ENCODE data around the gene TYRP1.
"Not testable (repeated sequence)": the region's sequence is repeated elsewhere in the genome, so short reads cannot be mapped to it uniquely, and the experiment has no call there.

The TYRP1 gene, protein sequence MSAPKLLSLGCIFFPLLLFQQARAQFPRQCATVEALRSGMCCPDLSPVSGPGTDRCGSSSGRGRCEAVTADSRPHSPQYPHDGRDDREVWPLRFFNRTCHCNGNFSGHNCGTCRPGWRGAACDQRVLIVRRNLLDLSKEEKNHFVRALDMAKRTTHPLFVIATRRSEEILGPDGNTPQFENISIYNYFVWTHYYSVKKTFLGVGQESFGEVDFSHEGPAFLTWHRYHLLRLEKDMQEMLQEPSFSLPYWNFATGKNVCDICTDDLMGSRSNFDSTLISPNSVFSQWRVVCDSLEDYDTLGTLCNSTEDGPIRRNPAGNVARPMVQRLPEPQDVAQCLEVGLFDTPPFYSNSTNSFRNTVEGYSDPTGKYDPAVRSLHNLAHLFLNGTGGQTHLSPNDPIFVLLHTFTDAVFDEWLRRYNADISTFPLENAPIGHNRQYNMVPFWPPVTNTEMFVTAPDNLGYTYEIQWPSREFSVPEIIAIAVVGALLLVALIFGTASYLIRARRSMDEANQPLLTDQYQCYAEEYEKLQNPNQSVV

GRCh38 chr9:12693141-12693540 is at the start of gene TYRP1:
TYRP1 (plus strand) TSS chr9:12693385; CDS start chr9:12693997, 612 bp downstream.
- DNase-seq, result no peak

GRCh38 chr9:12643686-12644085 is 49.5 kb upstream of the TYRP1 start:
- no peak for DNase-seq

DNA sequence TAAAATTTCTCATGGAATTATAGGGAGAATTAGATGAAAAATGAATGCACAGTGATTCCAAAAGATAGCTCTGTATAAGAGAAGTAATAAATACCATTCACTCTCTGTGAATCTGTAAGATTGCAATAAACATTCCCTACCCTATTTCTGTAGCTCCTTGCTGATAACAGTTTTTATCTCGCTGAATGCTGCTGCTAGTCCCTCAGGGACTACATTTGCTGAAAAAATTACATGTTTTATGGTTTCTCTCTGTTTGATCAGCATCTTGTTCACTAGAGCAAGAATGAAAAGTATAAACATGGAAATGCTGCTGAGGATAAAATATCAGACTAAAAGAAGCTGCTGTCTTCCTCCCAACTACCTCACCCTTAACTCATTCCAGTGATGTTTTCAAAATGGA is 44.3 kb upstream of the TYRP1 start:
- DNase-seq, result no peak

GRCh38 chr9:12651125-12651524 is 42.1 kb upstream of the TYRP1 start:
- no peak for DNase-seq

- no peak for DNase-seq
Measured at GRCh38 chr9:12652973-12653372, 40.2 kb upstream of the TYRP1 start.

DNA sequence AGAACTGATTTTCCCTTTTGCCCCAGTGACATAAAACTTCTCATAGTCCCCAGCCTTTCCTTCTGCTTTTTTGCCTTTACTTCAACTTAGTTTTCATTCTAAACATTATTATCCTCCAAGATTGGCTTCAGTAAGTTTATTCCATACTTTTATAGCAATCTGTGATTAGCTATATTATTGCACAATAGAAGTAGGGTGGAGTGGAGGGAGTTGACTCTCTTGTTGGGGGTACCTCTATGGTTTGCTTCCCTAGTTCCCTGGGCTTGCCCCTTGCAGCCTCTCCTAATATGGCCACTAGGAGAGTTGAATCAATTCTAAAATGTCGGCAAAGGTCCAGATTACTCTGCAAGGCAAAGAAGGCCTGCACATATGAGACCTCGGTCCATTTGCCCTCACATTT is 36.4 kb upstream of the TYRP1 start:
- DNase-seq, result no peak

DNA sequence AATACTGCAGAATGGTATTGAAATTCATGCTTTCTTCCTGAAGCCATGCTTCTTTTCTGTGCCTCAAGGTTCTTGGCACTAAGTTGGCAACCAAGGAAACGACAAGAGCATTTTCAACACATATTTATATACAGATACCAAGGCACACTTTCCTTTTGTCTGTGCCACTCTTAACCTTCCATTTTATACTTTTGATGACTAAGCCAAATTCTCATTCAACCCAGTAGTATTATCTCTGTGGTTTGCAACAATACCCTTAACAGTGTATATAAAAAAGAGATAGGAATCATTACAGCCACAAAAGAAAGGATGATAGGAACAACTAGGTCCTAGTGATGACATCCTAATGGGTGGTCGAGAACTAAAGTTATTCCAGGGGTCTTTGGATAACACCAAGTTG is 36.0 kb upstream of the TYRP1 start:
- no peak for DNase-seq

DNA sequence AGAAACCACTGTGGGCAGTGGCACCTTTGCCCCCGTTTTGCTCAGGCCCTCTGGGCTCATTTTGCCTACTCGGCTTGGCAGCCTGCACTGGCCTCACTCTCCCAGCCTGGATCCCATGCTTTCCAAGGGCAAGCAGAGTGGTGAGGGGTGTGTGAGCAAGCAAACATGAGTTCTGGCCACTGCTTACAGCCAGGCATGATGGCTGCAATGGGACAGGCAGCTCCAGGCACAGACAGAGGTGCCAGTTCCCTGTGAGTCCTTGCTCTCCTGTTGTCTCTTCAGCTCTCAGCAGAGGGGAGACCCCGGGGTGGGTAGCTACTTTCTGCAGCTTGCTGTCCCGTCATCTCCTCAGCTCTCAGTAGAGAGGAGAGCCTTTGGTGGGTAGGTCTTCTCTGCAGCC is 35.2 kb upstream of the TYRP1 start:
- no peak for DNase-seq

- no peak for DNase-seq
Measured at GRCh38 chr9:12658531-12659209, 34.5 kb upstream of the TYRP1 start.

DNA sequence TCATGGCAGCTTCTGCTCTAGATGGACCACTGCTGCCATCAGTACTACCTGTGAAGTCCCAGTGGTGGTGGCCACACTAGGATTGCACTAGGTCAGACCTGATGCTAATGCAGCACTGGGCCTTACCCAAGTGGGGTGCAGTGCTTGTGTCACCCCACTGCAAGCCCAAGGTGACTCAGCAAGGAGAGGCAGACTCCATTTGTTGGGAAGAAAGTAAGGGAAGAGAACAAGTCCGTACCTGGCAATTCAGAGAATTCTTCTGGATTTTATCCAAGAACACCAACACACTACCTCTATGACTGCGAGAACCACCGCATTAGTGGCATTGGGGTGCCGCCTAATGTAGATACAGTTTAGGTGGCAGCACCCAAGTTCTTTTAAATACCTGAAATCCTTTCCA is 34.0 kb upstream of the TYRP1 start:
- DNase-seq, result no peak

- no peak for DNase-seq
Measured at GRCh38 chr9:12666813-12667212, 26.4 kb upstream of the TYRP1 start.

DNA sequence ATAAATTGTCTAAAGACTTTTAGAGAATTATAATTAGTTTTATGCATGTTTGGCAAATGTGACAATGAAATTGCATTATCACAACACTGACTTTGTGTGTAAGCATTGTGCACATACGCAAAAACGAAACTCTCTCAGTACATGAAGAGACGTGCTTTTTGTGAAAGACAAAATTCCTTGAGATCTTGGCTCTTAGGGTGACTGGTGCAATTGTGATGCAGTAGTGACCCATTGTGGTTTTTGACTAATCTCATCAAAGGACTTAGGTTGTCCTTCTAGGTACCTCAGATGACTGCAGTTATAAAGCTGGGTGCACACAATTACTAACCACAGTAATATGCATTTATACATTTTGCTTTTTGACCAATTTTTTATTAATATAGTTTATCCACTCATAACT is 25.3 kb upstream of the TYRP1 start:
- DNase-seq, result no peak

DNA sequence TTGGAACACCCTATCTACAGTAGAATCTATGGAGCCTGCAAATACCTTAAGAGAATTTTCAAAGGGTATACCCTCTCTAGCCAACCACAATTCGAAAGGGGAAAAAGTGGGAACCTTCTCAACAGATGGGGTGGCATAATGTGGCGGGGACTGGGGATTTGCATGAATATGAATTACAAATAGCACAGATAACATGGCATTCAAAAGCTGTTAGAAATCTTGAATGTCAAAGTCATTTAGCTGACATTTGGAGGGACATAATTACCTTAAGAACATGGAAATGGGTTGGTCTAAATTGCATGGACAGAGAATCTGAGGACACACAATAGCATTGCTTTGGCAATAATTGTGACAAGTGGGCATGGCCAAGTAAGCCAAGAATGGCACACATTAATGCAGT is 23.2 kb upstream of the TYRP1 start:
- no peak for DNase-seq

DNA sequence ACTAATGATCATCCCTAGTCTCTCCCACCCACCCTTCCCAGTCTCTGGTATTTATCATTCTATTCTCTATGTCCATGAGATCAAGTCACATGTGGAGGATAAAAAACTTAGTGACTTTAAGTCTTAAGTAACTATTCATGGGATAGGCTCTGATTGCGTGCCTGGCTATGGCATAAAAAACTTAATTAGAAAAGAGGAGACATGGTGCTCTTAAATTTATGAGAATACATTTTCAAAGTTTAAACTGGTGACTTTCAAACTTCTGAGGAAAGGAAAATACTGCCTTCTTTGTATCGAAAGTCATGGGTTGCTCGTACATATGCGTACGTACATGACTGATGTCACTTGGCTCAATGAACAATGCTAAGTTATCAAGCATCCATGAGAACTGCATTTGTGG is 18.2 kb upstream of the TYRP1 start:
- no peak for DNase-seq

DNA sequence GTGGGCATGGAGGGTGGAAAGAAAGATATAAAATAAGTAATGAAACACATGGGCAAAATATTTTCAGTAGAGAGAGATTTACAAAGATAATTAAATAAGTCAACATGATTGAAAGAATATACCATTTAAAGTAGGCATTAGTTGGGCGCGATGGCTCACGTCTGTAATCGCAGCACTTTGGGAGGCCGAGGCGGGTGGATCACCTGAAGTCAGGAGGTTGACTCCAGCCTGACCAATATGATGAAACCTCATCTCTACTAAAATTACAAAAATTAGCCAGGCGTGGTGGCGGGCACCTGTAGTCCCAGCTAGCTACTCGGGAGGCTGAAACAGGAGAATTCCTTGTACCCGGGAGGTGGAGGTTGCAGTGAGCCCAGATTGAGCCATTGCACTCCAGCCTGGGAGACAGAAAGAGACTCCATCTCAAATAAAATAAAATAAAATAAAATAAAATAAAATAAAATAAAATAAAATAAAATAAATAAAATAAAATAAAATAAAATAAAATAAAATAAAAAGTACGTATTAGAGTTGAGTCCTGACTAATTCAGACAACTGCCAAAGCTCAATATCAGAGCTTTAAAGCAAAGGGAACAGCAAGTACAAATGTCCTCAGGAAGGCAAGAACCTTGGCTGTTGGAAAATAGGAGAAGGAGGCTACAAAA is 15.6 kb upstream of the TYRP1 start:
- DNase-seq, result not testable (repeated sequence)

DNA sequence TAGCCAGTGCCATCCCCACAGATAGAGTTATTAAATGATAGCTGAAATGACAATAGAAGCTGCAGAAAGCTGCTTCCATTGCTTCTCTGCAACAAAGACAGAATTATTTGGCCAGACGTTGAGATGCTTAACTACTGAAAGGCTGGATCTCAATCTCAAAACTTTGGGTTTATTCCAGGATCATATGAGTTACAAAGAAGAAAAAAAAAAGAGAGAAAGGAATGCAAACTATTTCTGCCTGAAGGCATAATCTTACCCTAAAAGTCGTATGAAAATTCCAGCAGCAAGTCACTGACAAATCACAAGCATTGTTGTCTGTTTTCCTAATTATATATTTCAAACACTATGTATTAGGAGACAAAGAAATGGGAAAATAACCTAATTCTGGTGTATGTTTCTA is 12.8 kb upstream of the TYRP1 start:
- no peak for DNase-seq

DNA sequence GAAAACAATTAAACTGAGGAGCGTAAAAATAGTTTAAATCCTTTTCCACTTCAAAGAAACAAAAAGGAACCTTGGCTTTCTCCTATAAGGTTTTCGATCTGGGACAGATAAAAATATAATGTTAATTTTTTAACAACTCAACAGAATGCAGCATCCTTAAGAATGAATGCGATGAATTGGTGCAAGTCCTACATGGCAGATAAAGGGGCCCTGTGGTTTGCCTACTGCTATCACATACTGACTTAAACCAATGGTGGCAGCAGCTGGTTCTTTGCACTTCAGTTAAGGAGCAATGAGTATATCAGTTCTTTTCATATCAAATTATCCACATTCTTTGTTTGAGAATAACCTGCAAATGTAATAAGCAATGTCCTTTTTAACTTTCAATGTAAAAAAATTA is 12.4 kb upstream of the TYRP1 start:
- DNase-seq, result no peak

DNA sequence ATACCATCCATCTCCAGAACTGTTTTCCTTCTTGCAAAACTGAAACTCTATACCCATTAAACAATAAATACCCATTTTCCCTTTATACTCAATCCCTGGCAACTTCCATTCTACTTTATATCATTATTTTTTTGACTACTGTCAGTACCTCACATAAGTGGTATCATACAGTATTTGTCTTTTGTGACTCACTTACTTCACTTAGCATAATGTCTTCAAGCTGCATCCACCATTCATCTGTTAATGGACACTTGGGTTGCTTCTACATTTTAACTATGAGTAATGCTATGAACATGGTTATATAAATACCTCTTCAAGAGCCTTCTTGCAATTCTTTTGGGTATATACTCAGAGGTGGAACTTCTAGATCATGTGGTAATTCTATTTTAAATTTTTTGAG is 11.6 kb upstream of the TYRP1 start:
- DNase-seq, result no peak

DNA sequence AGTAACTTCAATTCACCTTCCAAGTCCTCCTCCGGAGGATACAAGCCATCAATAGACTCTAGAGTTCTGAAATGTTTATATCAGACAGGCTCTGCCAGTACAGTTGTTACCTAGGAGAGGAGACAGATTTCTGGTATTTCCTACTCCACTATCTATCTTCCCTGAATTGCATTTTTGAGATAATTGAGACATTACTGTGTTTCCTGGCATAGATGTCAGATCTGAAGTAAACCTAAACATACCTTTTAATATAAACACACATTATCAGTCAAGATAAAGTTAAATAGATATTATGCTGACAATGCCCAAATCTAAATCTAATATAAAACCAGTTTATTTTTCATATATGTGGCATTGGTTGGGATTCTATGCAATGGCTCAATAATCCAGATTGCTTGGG is 8.2 kb upstream of the TYRP1 start:
- no peak for DNase-seq

GRCh38 chr9:12689233-12689632 is 4.0 kb upstream of the TYRP1 start:
- DNase-seq, result no peak

DNA sequence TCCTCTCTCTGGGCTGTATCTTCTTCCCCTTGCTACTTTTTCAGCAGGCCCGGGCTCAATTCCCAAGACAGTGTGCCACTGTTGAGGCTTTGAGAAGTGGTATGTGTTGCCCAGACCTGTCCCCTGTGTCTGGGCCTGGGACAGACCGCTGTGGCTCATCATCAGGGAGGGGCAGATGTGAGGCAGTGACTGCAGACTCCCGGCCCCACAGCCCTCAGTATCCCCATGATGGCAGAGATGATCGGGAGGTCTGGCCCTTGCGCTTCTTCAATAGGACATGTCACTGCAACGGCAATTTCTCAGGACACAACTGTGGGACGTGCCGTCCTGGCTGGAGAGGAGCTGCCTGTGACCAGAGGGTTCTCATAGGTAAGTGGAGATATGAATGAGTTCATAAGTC is 828 bp downstream of the TYRP1 start:
- no peak for DNase-seq

- DNase-seq, result no peak
Measured at GRCh38 chr9:12695474-12695873, 2.3 kb downstream of the TYRP1 start.

DNA sequence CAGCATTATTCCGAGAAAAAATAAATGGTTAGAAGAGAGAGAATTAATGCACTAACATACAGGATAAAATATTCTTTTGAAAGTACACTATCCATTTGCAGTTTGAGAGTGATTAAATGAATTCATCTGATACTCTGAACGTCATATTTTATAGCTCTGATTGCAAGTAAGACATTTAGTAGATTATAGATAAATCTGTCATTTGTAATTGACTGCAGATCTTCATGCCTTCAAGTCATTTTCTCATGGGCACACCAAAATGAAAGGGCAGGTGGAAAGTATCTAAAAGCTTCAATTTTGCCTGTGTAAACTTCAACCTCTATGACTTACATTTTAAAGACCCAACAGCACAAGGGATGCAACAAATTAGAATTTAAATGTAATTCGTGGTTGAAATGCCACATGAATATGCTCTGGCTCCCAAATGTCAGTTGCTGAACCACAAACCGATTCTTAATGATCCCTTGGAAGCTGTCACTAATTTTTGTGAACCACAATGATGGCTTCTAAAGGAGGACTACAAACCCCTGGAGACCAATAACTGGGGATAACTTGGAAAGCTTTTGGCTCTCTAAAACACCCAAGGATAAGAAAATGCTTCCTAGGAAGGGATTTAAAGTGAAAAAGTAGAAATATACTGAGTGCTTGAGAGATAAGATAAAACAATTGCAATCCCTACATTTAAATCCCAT is 3.9 kb downstream of the TYRP1 start:
- DNase-seq, result no peak
